Measurements from ENCODE around the gene APEH.

GRCh38 chr3:49653621-49654020 is 20.5 kb upstream of the APEH start:
- TF ChIP-seq CTCF (IDR thresholded peaks at IDR 0.05) (no peak), POLR2AphosphoS5 (IDR thresholded peaks at IDR 0.05) (no peak), POLR2A (IDR thresholded peaks at IDR 0.05) (no peak), EP300 (IDR thresholded peaks at IDR 0.05; ENCODE audit: low read depth) (no peak)

All from transverse colon (tissue), 4 donors.